ENCODE results near the gene DEAF1. TPM values are rescaled to one million over a fixed set of nuclear protein-coding genes. Genes with fewer than 3 reads are reported as not detected.

DEAF1 gene
- total RNA-seq, 1 donor from 2014 or later: 20.6 TPM

Other genes starting within 250 kb of the DEAF1 start
- gene PTDSS2, start 244.9 kb downstream of the DEAF1 start, total RNA-seq: 27.8 TPM
- gene RNH1, start 188.0 kb downstream of the DEAF1 start, total RNA-seq: 190 TPM
- 57.5 TPM for gene HRAS, start 159.6 kb downstream of the DEAF1 start, total RNA-seq
- 0.16 TPM for gene LRRC56, start 157.7 kb downstream of the DEAF1 start, total RNA-seq
- 0.14 TPM for gene LMNTD2, start 134.5 kb downstream of the DEAF1 start, total RNA-seq
- 3.9 TPM for gene RASSF7, start 134.3 kb downstream of the DEAF1 start, total RNA-seq
- gene PHRF1, start 118.8 kb downstream of the DEAF1 start, total RNA-seq: 16.6 TPM
- 13.2 TPM for gene IRF7, start 79.3 kb downstream of the DEAF1 start, total RNA-seq
- gene CDHR5, start 70.3 kb downstream of the DEAF1 start, total RNA-seq: not detected
- not detected for gene SCT, start 68.0 kb downstream of the DEAF1 start, total RNA-seq
- gene DRD4, start 58.0 kb downstream of the DEAF1 start, total RNA-seq: 0.16 TPM
- 9.9 TPM for gene TMEM80, start 594 bp upstream of the DEAF1 start, total RNA-seq
- 7.7 TPM for gene EPS8L2, start 11.0 kb upstream of the DEAF1 start, total RNA-seq
- gene TALDO1, start 52.2 kb upstream of the DEAF1 start, total RNA-seq: 102 TPM
- gene GATD1, start 82.3 kb upstream of the DEAF1 start, total RNA-seq: 18.3 TPM
- gene CEND1, start 94.9 kb upstream of the DEAF1 start, total RNA-seq: not detected
- gene SLC25A22, start 103.1 kb upstream of the DEAF1 start, total RNA-seq: 2.6 TPM
- 7.2 TPM for gene PIDD1, start 110.0 kb upstream of the DEAF1 start, total RNA-seq
- gene RPLP2, start 114.7 kb upstream of the DEAF1 start, total RNA-seq: 1,110 TPM
- gene PNPLA2, start 123.7 kb upstream of the DEAF1 start, total RNA-seq: 321 TPM
- gene CRACR2B, start 132.7 kb upstream of the DEAF1 start, total RNA-seq: 24.3 TPM
- 462 TPM for gene CD151, start 137.7 kb upstream of the DEAF1 start, total RNA-seq
- 298 TPM for gene POLR2L, start 147.3 kb upstream of the DEAF1 start, total RNA-seq
- gene TSPAN4, start 147.6 kb upstream of the DEAF1 start, total RNA-seq: 43.8 TPM
- gene CHID1, start 215.6 kb upstream of the DEAF1 start, total RNA-seq: 49.4 TPM
- gene AP2A2, start 230.6 kb upstream of the DEAF1 start, total RNA-seq: 51.7 TPM